Natural killer cell treated with Interleukin-12 subunit alpha and Interleukin-12 subunit beta and Interleukin-15 and Interleukin-18, amount 100 ng/mL, for 72 hours (primary cell): ENCODE results near the gene DIS3L. TPM values are rescaled to one million over a fixed set of nuclear protein-coding genes. Genes with fewer than 3 reads are reported as not detected.
"Not testable (repeated sequence)": the region's sequence is repeated elsewhere in the genome, so short reads cannot be mapped to it uniquely, and the experiment has no call there.

Experiments used
- ATAC-seq, 2 donors: fragments of 150-1000 bp; cut with Tn5 transposase in 1 of 2; sonication (Bioruptor Pico), chemical (Tn5 transposase) in 1 of 2; 2 replicates each; pipeline ENCODE4 v1.10.0; 2021
- DNase-seq: peaks from one replicate; pipeline ENCODE4 v3.0.0; 2022; ENCODE audit warnings: low spot score
- H3K27ac Mint-ChIP-seq, 2 donors: 1 replicate in 1 of 2; 2 replicates in 1 of 2; pipeline ENCODE4 v1.8.0; 2022; ENCODE audit warnings: mixed read lengths in 2 of 2, mild to moderate bottlenecking in 1 of 2, moderate library complexity in 1 of 2
- H3K27me3 Mint-ChIP-seq, 2 donors: 1 replicate in 1 of 2; 2 replicates in 1 of 2; pipeline ENCODE4 v1.8.0; 2022; ENCODE audit warnings: mixed read lengths in 2 of 2
- H3K36me3 Mint-ChIP-seq: one replicate; pipeline ENCODE4 v1.8.0; 2022; ENCODE audit warnings: mixed read lengths
- H3K4me1 Mint-ChIP-seq, 2 donors: 1 replicate in 1 of 2; 2 replicates in 1 of 2; pipeline ENCODE4 v1.8.0; 2022; ENCODE audit warnings: low read depth in 2 of 2, mixed read lengths in 2 of 2, mild to moderate bottlenecking in 1 of 2
- H3K4me3 Mint-ChIP-seq: one replicate; pipeline ENCODE4 v1.8.0; 2022; ENCODE audit warnings: mixed read lengths
- H3K9me3 Mint-ChIP-seq: 2 replicates; pipeline ENCODE4 v1.8.0; 2022; ENCODE audit warnings: mixed read lengths
- total RNA-seq, 2 donors: library from RNA; stranded (reverse); gene quantifications; one replicate each; pipeline ENCODE4 v1.2.3, GENCODE V29; 2022

DIS3L gene
- total RNA-seq, 2 donors from 2014 or later, result 20.5 to 35.9 TPM

- ATAC-seq, result no peak
Observed at GRCh38 chr15:66309828-66310227, 16.5 kb downstream of the DIS3L start.

GRCh38 chr15:66310786-66311185, 17.4 kb downstream of the DIS3L start:
- ATAC-seq (no peak), DNase-seq (no peak)
- Mint-ChIP-seq H3K4me3 (no peak overlapping the region), H3K27ac (no peak overlapping the region), H3K9me3 (no peaks in the 10 kb centered on the region), H3K36me3 (peaks cover 17% of the 10 kb centered on the region), H3K27me3 (no peaks in the 10 kb centered on the region), H3K4me1 (no peaks in the 10 kb centered on the region)

More at GRCh38 chr15:66309828-66310227, 16.5 kb downstream of the DIS3L start:
- no peak for DNase-seq
- H3K36me3 Mint-ChIP-seq, result peaks cover 17% of the 10 kb centered on the region
- no peaks in the 10 kb centered on the region for H3K9me3 Mint-ChIP-seq
- H3K4me1 Mint-ChIP-seq, result no peaks in the 10 kb centered on the region
- H3K27ac Mint-ChIP-seq, result no peak overlapping the region
- no peak overlapping the region for H3K4me3 Mint-ChIP-seq
- no peaks in the 10 kb centered on the region for H3K27me3 Mint-ChIP-seq

- no peak for ATAC-seq
Observed at GRCh38 chr15:66312144-66312543, 18.8 kb downstream of the DIS3L start.

GRCh38 chr15:66323312-66323928, 30.1 kb downstream of the DIS3L start:
- Mint-ChIP-seq H3K27ac (peak overlapping the region in 1 of 2 donors; percentile 5), H3K4me3 (no peak overlapping the region), H3K36me3 (peaks cover 16% of the 10 kb centered on the region), H3K9me3 (no peaks in the 10 kb centered on the region), H3K4me1 (no peaks in the 10 kb centered on the region), H3K27me3 (no peaks in the 10 kb centered on the region)
- no peak for DNase-seq
- no peak for ATAC-seq

More at GRCh38 chr15:66312144-66312543, 18.8 kb downstream of the DIS3L start:
- no peak overlapping the region for H3K4me3 Mint-ChIP-seq
- no peak overlapping the region for H3K27ac Mint-ChIP-seq
- H3K27me3 Mint-ChIP-seq, result no peaks in the 10 kb centered on the region
- DNase-seq, result no peak
- no peaks in the 10 kb centered on the region for H3K4me1 Mint-ChIP-seq
- H3K9me3 Mint-ChIP-seq, result no peaks in the 10 kb centered on the region
- H3K36me3 Mint-ChIP-seq, result peaks cover 22% of the 10 kb centered on the region

- Mint-ChIP-seq H3K4me3 (no peak overlapping the region), H3K4me1 (no peaks in the 10 kb centered on the region), H3K27ac (no peak overlapping the region), H3K9me3 (no peaks in the 10 kb centered on the region), H3K36me3 (peaks cover 22% of the 10 kb centered on the region), H3K27me3 (no peaks in the 10 kb centered on the region)
- DNase-seq (no peak), ATAC-seq (no peak)
Observed at GRCh38 chr15:66326051-66326450, 32.7 kb downstream of the DIS3L start.

GRCh38 chr15:66327736-66328135, 34.4 kb downstream of the DIS3L start:
- ATAC-seq, result no peak
- Mint-ChIP-seq H3K27ac (no peak overlapping the region), H3K4me1 (no peaks in the 10 kb centered on the region), H3K36me3 (peaks cover 22% of the 10 kb centered on the region), H3K4me3 (no peak overlapping the region), H3K27me3 (no peaks in the 10 kb centered on the region), H3K9me3 (no peaks in the 10 kb centered on the region)
- DNase-seq, result no peak

- no peak overlapping the region for H3K4me3 Mint-ChIP-seq
- H3K36me3 Mint-ChIP-seq, result peaks cover 15% of the 10 kb centered on the region
- H3K4me1 Mint-ChIP-seq, result no peaks in the 10 kb centered on the region
- H3K27ac Mint-ChIP-seq, result no peak overlapping the region
- DNase-seq (no peak), ATAC-seq (no peak)
- H3K27me3 Mint-ChIP-seq, result no peaks in the 10 kb centered on the region
- H3K9me3 Mint-ChIP-seq, result no peaks in the 10 kb centered on the region
Observed at GRCh38 chr15:66328771-66329170, 35.4 kb downstream of the DIS3L start.

GRCh38 chr15:66348530-66348929, 55.2 kb downstream of the DIS3L start:
- not testable (repeated sequence) for H3K4me1 Mint-ChIP-seq, H3K27me3 Mint-ChIP-seq, H3K27ac Mint-ChIP-seq, H3K9me3 Mint-ChIP-seq, DNase-seq, H3K4me3 Mint-ChIP-seq, ATAC-seq
- H3K36me3 Mint-ChIP-seq, result peaks cover 12% of the 10 kb centered on the region

- no peaks in the 10 kb centered on the region for H3K27me3 Mint-ChIP-seq
- DNase-seq, result no peak
- peaks cover 24 to 27% of the 10 kb centered on the region in 2 donors for H3K4me1 Mint-ChIP-seq
- no peaks in the 10 kb centered on the region for H3K9me3 Mint-ChIP-seq
- peak overlapping the region; percentile 93 to 96 for H3K27ac Mint-ChIP-seq
- no peak for ATAC-seq
- H3K36me3 Mint-ChIP-seq, result peaks cover 12% of the 10 kb centered on the region
- H3K4me3 Mint-ChIP-seq, result peak overlapping the region; percentile 97
Observed at GRCh38 chr15:66356077-66356358, 62.6 kb downstream of the DIS3L start.

GRCh38 chr15:66356359-66357236, 63.2 kb downstream of the DIS3L start, which contains the start of gene TIPIN:
TSS of gene TIPIN (minus strand) at chr15:66356685. CDS start at chr15:66352947, 3,738 bp downstream.
- peak; percentile 99 for ATAC-seq
- Mint-ChIP-seq H3K27me3 (no peaks in the 10 kb centered on the region), H3K36me3 (peaks cover 12% of the 10 kb centered on the region), H3K4me3 (peak within 1 kb of the TSS; percentile 97), H3K27ac (peak within 1 kb of the TSS; percentile 93 to 96), H3K4me1 (peaks cover 24 to 27% of the 10 kb centered on the region in 2 donors), H3K9me3 (no peaks in the 10 kb centered on the region)
- DNase-seq, result peak; percentile 97

- no peaks in the 10 kb centered on the region for H3K27me3 Mint-ChIP-seq
- DNase-seq (no peak), ATAC-seq (no peak)
- no peak overlapping the region for H3K27ac Mint-ChIP-seq
- peaks cover 16 to 18% of the 10 kb centered on the region in 2 donors for H3K4me1 Mint-ChIP-seq
- no peak overlapping the region for H3K4me3 Mint-ChIP-seq
- no peaks in the 10 kb centered on the region for H3K36me3 Mint-ChIP-seq
- no peaks in the 10 kb centered on the region for H3K9me3 Mint-ChIP-seq
Observed at GRCh38 chr15:66359740-66360139, 66.4 kb downstream of the DIS3L start.

- not testable (repeated sequence) for H3K9me3 Mint-ChIP-seq, H3K27ac Mint-ChIP-seq, H3K27me3 Mint-ChIP-seq, DNase-seq, H3K4me3 Mint-ChIP-seq, H3K36me3 Mint-ChIP-seq, H3K4me1 Mint-ChIP-seq, ATAC-seq
Observed at GRCh38 chr15:66361745-66362460, 68.5 kb downstream of the DIS3L start.

- H3K4me1 Mint-ChIP-seq, result no peaks in the 10 kb centered on the region
- no peak for ATAC-seq
- no peaks in the 10 kb centered on the region for H3K36me3 Mint-ChIP-seq
- H3K27ac Mint-ChIP-seq, result no peak overlapping the region
- no peaks in the 10 kb centered on the region for H3K9me3 Mint-ChIP-seq
- no peak overlapping the region for H3K4me3 Mint-ChIP-seq
- H3K27me3 Mint-ChIP-seq, result no peaks in the 10 kb centered on the region
- no peak for DNase-seq
Observed at GRCh38 chr15:66362776-66363175, 69.4 kb downstream of the DIS3L start.
